Measurements from ENCODE around the gene ISG20L2. TPM values are rescaled to one million over a fixed set of nuclear protein-coding genes. Genes with fewer than 3 reads are reported as not detected.
"Not testable (repeated sequence)": the region's sequence is repeated elsewhere in the genome, so short reads cannot be mapped to it uniquely, and the experiment has no call there.

Gene ISG20L2
- total and polyA plus RNA-seq, 2 experiments from 2014 or later, result 16.4 to 22.4 TPM

DNA sequence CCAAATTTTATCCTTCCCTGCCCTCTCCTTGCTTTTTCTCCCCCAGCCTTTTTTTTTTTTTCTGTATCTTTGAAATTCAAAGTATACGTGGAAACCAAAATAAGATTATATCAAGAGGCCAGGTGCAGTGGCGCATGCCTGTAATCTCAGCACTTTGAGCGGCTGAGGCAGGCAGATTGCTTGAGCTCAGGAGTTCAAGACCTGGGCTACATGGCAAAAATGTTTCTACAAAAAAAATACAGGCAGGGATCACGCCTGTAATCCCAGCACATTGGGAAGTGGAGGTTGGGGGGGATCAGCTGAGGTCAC, 32.2 kb upstream of the ISG20L2 start:
- TF ChIP-seq EZH2phosphoT487 (IDR thresholded peaks at IDR 0.05; ENCODE audit: low read depth, severe bottlenecking, unreplicated experiment) (no peak), CTCF (IDR thresholded peaks at IDR 0.05; ENCODE audit: poor library complexity) (no peak), EZH2 (IDR thresholded peaks at IDR 0.05; ENCODE audit: borderline replicate concordance) (no peak)
- Histone ChIP-seq H3K36me3 (replicated peaks; ENCODE audit: insufficient read depth, low read depth) (no peaks in the 10 kb centered on the region), H3K27me3 (no peaks in the 10 kb centered on the region), H3K27ac (no peak overlapping the region), H3K4me1 (ENCODE audit: insufficient read depth) (peaks cover 1% of the 10 kb centered on the region), H3K9me2 (replicated peaks; ENCODE audit: insufficient read depth) (no peaks in the 10 kb centered on the region), H3K4me2 (no peak overlapping the region), H3K4me3 (no peak overlapping the region), H2AFZ (no peak overlapping the region), H3K9me3 (ENCODE audit: low read depth) (no peaks in the 10 kb centered on the region), H3K79me2 (peaks cover 7% of the 10 kb centered on the region), H4K20me1 (ENCODE audit: insufficient read depth, poor library complexity, severe bottlenecking) (no peaks in the 10 kb centered on the region)
- DNase-seq (ENCODE audit: low spot score), result no peak
- 93% methylated on average over 4 of the region's 4 CpGs for WGBS (ENCODE audit: low lambda C conversion rate, missing lambda C conversion rate)

GRCh38 chr1:156760092-156760795, 31.7 kb upstream of the ISG20L2 start:
- TF ChIP-seq EZH2 (IDR thresholded peaks at IDR 0.05; ENCODE audit: borderline replicate concordance), result no peak
- no peak for TF ChIP-seq EZH2phosphoT487 (IDR thresholded peaks at IDR 0.05; ENCODE audit: low read depth, severe bottlenecking, unreplicated experiment)
- TF ChIP-seq CTCF (IDR thresholded peaks at IDR 0.05; ENCODE audit: poor library complexity), result no peak
- Histone ChIP-seq H3K4me1 (ENCODE audit: insufficient read depth) (no peaks in the 10 kb centered on the region), H3K4me3 (no peak overlapping the region), H3K9me3 (ENCODE audit: low read depth) (no peaks in the 10 kb centered on the region), H3K27ac (no peak overlapping the region), H4K20me1 (ENCODE audit: insufficient read depth, poor library complexity, severe bottlenecking) (no peaks in the 10 kb centered on the region), H2AFZ (no peak overlapping the region), H3K4me2 (no peak overlapping the region), H3K36me3 (replicated peaks; ENCODE audit: insufficient read depth, low read depth) (no peaks in the 10 kb centered on the region), H3K79me2 (peaks cover 5% of the 10 kb centered on the region), H3K27me3 (no peaks in the 10 kb centered on the region), H3K9me2 (replicated peaks; ENCODE audit: insufficient read depth) (no peaks in the 10 kb centered on the region)
- DNase-seq (ENCODE audit: low spot score), result no peak
- 61% methylated on average over 6 of the region's 6 CpGs for WGBS (ENCODE audit: low lambda C conversion rate, missing lambda C conversion rate)

- H3K27me3 ChIP-seq; H3K27ac ChIP-seq; H3K4me1 ChIP-seq (ENCODE audit: insufficient read depth); H4K20me1 ChIP-seq (ENCODE audit: insufficient read depth, poor library complexity, severe bottlenecking); DNase-seq (ENCODE audit: low spot score); H2AFZ ChIP-seq; H3K9me2 ChIP-seq (replicated peaks; ENCODE audit: insufficient read depth); H3K4me2 ChIP-seq; H3K9me3 ChIP-seq (ENCODE audit: low read depth); H3K4me3 ChIP-seq; H3K36me3 ChIP-seq (replicated peaks; ENCODE audit: insufficient read depth, low read depth): not testable (repeated sequence)
- H3K79me2 ChIP-seq, result peaks cover 14% of the 10 kb centered on the region
- WGBS (ENCODE audit: low lambda C conversion rate, missing lambda C conversion rate), result 98% methylated on average over 10 of the region's 10 CpGs
These were observed 29.1 kb upstream of the ISG20L2 start for GRCh38 chr1:156757572-156758253.

- peaks cover 4% of the 10 kb centered on the region for H3K4me1 ChIP-seq (ENCODE audit: insufficient read depth)
- H3K9me3 ChIP-seq (ENCODE audit: low read depth), result no peaks in the 10 kb centered on the region
- H2AFZ ChIP-seq, result no peak overlapping the region
- H3K4me2 ChIP-seq, result no peak overlapping the region
- 97% methylated on average over 1 of the region's 1 CpG for WGBS (ENCODE audit: low lambda C conversion rate, missing lambda C conversion rate)
- peaks cover 22% of the 10 kb centered on the region for H3K79me2 ChIP-seq
- no peaks in the 10 kb centered on the region for H3K36me3 ChIP-seq (replicated peaks; ENCODE audit: insufficient read depth, low read depth)
- DNase-seq (ENCODE audit: low spot score), result no peak
- H4K20me1 ChIP-seq (ENCODE audit: insufficient read depth, poor library complexity, severe bottlenecking), result no peaks in the 10 kb centered on the region
- no peak overlapping the region for H3K27ac ChIP-seq
- no peaks in the 10 kb centered on the region for H3K9me2 ChIP-seq (replicated peaks; ENCODE audit: insufficient read depth)
- H3K4me3 ChIP-seq, result no peak overlapping the region
- TF ChIP-seq EZH2phosphoT487 (IDR thresholded peaks at IDR 0.05; ENCODE audit: low read depth, severe bottlenecking, unreplicated experiment) (no peak), EZH2 (IDR thresholded peaks at IDR 0.05; ENCODE audit: borderline replicate concordance) (no peak), CTCF (IDR thresholded peaks at IDR 0.05; ENCODE audit: poor library complexity) (no peak)
- H3K27me3 ChIP-seq, result no peaks in the 10 kb centered on the region
These were observed 27.8 kb upstream of the ISG20L2 start for GRCh38 chr1:156756355-156756754.

Measured in hepatocyte (in vitro differentiated cells).